ENCODE results near the gene CAB39. TPM values are rescaled to one million over a fixed set of nuclear protein-coding genes. Genes with fewer than 3 reads are reported as not detected.

Gene CAB39
- total RNA-seq, 1 experiment from 2014 or later, result 40.4 TPM

- no peaks in the 10 kb centered on the region for H3K9me3 Mint-ChIP-seq (ENCODE audit: unreplicated experiment)
- no TSS peak for BruUV-seq (replicated peaks)
- H3K4me1 ChIP-seq, result no peaks in the 10 kb centered on the region
- H3K4me3 Mint-ChIP-seq (ENCODE audit: unreplicated experiment), result no peak overlapping the region
- POLR2A ChIA-PET, result no interaction called here
- no peak for DNase-seq
- CTCF ChIA-PET, result no interaction called here
- H3K27ac Mint-ChIP-seq (ENCODE audit: unreplicated experiment), result no peak overlapping the region
- intact Hi-C loops (cut with micrococcal nuclease; ENCODE audit: unreplicated experiment), result no loop called here
- H3K9me3 ChIP-seq, result no peaks in the 10 kb centered on the region
- H3K4me3 ChIP-seq (ENCODE audit: low read depth, low read length), result no peak overlapping the region
- H3K4me1 Mint-ChIP-seq (ENCODE audit: low read depth, unreplicated experiment), result peaks cover 8% of the 10 kb centered on the region
- TF ChIP-seq CTCF (IDR thresholded peaks at IDR 0.05; ENCODE audit: insufficient read depth in 1 of 2, low read depth in 1 of 2, low read length in 1 of 2, severe bottlenecking in 1 of 2, unreplicated experiment in 1 of 2), result no peak
- no peaks in the 10 kb centered on the region for H3K27me3 Mint-ChIP-seq (ENCODE audit: insufficient read depth, unreplicated experiment)
- no peaks in the 10 kb centered on the region for H3K27me3 ChIP-seq (replicated peaks; ENCODE audit: control insufficient read depth, insufficient read depth, low read length)
- H3K36me3 ChIP-seq (ENCODE audit: control insufficient read depth, insufficient read depth, low read length), result no peaks in the 10 kb centered on the region; the same call in 1 of the 2 replicates
- H3K36me3 Mint-ChIP-seq (ENCODE audit: insufficient read depth, unreplicated experiment), result peaks cover 10% of the 10 kb centered on the region
Measured at GRCh38 chr2:230775737-230776136, 63.1 kb downstream of the CAB39 start.

DNA sequence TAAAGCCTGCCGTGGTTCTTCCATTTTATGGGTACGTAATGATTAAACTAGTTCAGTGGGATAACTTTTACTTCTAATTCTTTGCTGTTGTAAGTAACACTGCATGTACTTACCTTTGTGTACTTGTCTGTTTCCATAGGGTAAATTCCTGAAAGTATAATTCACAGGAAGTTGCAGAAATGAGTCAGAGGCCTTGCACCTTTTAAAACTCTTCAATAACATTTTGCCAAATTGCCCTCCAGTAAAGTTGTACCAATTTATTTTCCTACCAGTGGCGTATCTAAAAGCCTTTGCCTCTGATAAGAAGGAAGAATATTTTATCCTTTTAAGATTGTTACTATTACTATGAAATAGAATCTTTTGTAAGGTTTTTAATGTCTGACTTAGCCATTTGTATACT, 65.1 kb downstream of the CAB39 start:
- no peak overlapping the region for H3K4me3 Mint-ChIP-seq (ENCODE audit: unreplicated experiment)

DNA sequence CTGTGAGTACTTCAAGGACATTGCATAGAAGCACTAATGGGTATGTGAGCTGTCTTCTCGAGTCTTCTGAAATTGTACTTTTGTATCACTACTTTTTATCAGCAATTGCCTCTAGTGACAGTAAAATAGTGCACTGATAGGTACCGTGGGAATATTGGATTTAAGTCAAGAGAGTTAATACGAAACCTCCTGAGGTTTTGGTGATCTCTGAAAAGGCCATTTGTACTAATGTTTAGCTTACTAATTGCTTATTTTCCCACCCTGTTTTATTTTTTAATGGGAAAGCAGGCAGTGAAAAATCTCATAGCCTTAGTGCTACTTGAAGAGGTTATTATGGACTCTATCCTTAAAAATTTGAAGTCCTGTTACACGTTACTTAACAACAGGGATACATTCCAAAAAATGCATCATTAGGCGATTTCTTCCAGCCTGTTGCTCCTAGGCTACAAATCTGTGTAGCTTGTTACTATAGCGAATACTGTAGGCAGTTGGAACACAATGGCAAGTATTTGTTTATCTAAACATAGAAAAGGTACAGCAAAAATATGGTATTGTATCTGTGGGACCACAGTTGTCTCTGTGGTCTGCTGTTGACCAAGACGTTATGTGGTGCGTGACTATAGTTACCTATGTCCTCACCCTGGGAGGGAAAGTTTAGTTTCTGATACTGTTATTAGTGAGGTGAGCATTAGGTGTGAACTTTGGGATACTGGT, 65.9 kb downstream of the CAB39 start:
- Histone ChIP-seq H3K4me1 (no peaks in the 10 kb centered on the region), H3K4me3 (ENCODE audit: low read depth, low read length) (no peak overlapping the region), H3K9me3 (no peaks in the 10 kb centered on the region), H3K27me3 (replicated peaks; ENCODE audit: control insufficient read depth, insufficient read depth, low read length) (no peaks in the 10 kb centered on the region), H3K36me3 (ENCODE audit: control insufficient read depth, insufficient read depth, low read length) (no peaks in the 10 kb centered on the region; the same call in 1 of the 2 replicates)
- BruUV-seq (replicated peaks), result no TSS peak
- H3K4me3 Mint-ChIP-seq (ENCODE audit: unreplicated experiment), result no peak overlapping the region
- no peak overlapping the region for H3K27ac Mint-ChIP-seq (ENCODE audit: unreplicated experiment)
- CTCF ChIA-PET, result no interaction called here
- POLR2A ChIA-PET, result no interaction called here
- H3K27me3 Mint-ChIP-seq (ENCODE audit: insufficient read depth, unreplicated experiment), result no peaks in the 10 kb centered on the region
- peaks cover under 1% of the 10 kb centered on the region for H3K9me3 Mint-ChIP-seq (ENCODE audit: unreplicated experiment)
- H3K4me1 Mint-ChIP-seq (ENCODE audit: low read depth, unreplicated experiment), result peaks cover 15% of the 10 kb centered on the region
- DNase-seq, result no peak
- no peak for TF ChIP-seq CTCF (IDR thresholded peaks at IDR 0.05; ENCODE audit: insufficient read depth in 1 of 2, low read depth in 1 of 2, low read length in 1 of 2, severe bottlenecking in 1 of 2, unreplicated experiment in 1 of 2)
- H3K36me3 Mint-ChIP-seq (ENCODE audit: insufficient read depth, unreplicated experiment), result peaks cover 7% of the 10 kb centered on the region
- intact Hi-C loops (cut with micrococcal nuclease; ENCODE audit: unreplicated experiment), result no loop called here

More for the DNA sequence above, 65.1 kb downstream of the CAB39 start:
- Mint-ChIP-seq H3K27ac (ENCODE audit: unreplicated experiment) (no peak overlapping the region), H3K4me1 (ENCODE audit: low read depth, unreplicated experiment) (peaks cover 15% of the 10 kb centered on the region), H3K36me3 (ENCODE audit: insufficient read depth, unreplicated experiment) (peaks cover 7% of the 10 kb centered on the region), H3K27me3 (ENCODE audit: insufficient read depth, unreplicated experiment) (no peaks in the 10 kb centered on the region), H3K9me3 (ENCODE audit: unreplicated experiment) (no peaks in the 10 kb centered on the region)
- Histone ChIP-seq H3K4me3 (ENCODE audit: low read depth, low read length) (no peak overlapping the region), H3K27me3 (replicated peaks; ENCODE audit: control insufficient read depth, insufficient read depth, low read length) (no peaks in the 10 kb centered on the region), H3K9me3 (no peaks in the 10 kb centered on the region), H3K4me1 (no peaks in the 10 kb centered on the region), H3K36me3 (ENCODE audit: control insufficient read depth, insufficient read depth, low read length) (no peaks in the 10 kb centered on the region; the same call in 1 of the 2 replicates)
- no TSS peak for BruUV-seq (replicated peaks)
- intact Hi-C loops (cut with micrococcal nuclease; ENCODE audit: unreplicated experiment), result no loop called here
- CTCF ChIA-PET, result no interaction called here
- TF ChIP-seq CTCF (IDR thresholded peaks at IDR 0.05; ENCODE audit: insufficient read depth in 1 of 2, low read depth in 1 of 2, low read length in 1 of 2, severe bottlenecking in 1 of 2, unreplicated experiment in 1 of 2), result no peak
- no peak for DNase-seq
- POLR2A ChIA-PET, result no interaction called here

Measured in Caco-2 (cell line).